Middle frontal gyrus (tissue), 1 donor: ENCODE measurements around the gene TM9SF1.
"Not testable (repeated sequence)": the region's sequence is repeated elsewhere in the genome, so short reads cannot be mapped to it uniquely, and the experiment has no call there.

Experiments used
- DNase-seq: peaks from one replicate; pipeline ENCODE4 v3.0.0-alpha.2; 2015; ENCODE audit warnings: low spot score; ENCODE audit errors: extremely low spot score

Gene TM9SF1

DNA sequence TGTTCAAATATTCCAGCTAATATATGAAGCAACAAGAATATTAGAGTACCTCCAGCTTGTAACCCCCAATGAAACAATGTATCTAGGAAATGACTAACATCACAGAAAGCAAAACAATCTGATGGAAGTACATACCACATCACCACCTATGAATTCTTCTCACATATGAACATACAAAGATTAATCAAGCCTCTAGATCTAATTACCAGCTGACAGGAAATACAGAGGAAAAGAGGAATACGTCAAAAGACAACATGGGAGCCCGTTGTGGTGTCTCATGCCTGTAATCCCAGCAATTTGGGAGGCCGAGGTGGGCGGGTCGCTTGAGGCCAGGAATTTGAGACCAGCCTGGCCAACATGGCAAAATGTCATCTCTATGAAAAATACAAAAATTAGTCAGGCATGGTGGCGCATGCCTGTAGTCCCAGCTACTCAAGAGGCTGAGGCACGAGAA is 29.4 kb upstream of the TM9SF1 start:
- DNase-seq = no peak

DNA sequence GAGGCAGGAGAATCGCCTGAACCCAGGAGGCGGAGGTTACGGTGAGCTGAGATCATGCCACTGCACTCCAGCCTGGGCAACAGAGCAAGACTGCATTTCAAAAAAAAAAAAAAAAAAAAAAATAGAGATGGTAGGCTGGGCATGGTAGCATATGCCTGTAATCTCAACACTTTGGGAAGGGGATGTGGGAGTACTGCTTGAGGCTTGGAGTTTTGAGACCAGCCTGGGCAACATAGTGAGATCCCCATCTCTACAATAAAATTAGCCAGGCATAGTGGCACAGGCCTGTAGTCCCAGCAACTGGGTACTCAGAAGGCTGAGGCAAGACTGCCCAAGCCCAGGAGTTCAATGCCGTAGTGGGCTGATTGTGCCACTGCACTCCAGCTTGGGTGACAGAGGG is 27.7 kb upstream of the TM9SF1 start:
- not testable (repeated sequence) for DNase-seq

DNA sequence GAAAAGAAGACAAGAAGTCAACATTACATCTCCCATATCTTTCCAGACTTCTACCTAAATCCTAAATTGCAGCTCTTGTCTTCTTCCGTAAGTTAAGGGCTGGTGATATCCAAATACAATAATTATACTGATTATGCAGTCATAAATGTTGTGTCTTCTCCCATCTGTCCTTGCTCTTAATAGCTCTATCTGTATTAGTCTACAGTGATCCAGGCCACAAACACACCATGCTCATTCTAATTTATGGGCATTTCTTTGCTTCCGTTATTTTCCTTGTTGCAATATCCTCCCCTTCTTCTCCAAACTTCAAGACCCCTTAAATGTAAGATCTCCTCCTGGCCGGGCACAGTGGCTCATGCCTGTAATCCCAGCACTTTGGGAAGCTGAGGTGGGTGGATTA is 24.3 kb upstream of the TM9SF1 start:
- DNase-seq = no peak

DNA sequence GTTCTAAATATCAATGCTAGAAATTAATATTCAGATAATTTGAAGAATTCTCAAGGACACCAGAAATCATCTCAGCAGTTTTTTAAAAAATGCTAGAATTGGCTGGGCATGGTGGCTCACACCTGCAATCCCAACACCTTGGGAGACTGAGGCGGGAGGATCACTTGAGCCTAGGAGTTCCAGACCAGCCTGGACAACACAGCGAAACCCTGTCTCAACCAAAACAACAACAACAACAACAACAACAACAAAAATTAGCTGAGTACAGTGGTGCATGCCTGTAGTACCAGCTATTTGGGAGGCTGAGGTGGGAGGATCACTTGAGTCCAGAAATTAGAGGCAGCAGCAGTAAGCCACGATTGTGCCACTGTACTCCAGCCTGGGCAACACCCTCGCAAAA is 23.8 kb upstream of the TM9SF1 start:
- DNase-seq = no peak

DNA sequence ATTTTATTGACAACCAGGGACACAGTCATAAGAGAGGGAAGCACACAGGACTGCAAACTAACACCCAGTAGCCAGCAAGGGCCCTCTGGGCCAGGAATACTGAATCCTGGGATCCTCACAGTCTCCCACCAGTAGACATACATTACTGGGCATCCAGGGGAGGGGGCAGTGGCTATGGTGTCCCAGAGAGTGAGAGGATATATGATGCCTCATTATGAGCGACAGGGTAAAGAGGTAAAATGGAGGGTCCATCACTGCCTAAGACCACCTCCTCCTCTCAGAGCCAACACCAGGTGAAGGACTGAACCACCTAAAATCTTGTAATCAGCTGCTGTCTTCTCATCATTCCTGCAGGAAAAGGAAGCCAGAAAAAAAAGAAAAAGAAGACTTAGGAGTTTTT is 21.6 kb upstream of the TM9SF1 start:
- not testable (repeated sequence) for DNase-seq

DNA sequence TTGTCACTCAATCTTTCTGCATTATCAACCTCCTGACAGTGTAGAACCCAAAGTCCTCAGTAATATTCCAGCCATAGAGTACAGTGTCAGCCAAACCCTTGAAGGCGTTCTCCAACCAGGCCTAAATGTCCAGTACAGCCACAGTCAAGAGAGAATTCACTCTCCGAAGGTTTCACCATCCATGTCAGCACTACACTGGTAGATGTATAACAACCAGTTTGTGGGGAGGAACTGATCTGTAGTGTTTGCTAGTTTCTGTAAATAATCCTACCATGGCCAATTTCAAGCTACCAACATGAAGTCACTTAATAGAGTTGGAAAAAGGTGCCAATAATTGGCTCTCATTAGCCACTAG is 21.1 kb upstream of the TM9SF1 start:
- DNase-seq = no peak

DNA sequence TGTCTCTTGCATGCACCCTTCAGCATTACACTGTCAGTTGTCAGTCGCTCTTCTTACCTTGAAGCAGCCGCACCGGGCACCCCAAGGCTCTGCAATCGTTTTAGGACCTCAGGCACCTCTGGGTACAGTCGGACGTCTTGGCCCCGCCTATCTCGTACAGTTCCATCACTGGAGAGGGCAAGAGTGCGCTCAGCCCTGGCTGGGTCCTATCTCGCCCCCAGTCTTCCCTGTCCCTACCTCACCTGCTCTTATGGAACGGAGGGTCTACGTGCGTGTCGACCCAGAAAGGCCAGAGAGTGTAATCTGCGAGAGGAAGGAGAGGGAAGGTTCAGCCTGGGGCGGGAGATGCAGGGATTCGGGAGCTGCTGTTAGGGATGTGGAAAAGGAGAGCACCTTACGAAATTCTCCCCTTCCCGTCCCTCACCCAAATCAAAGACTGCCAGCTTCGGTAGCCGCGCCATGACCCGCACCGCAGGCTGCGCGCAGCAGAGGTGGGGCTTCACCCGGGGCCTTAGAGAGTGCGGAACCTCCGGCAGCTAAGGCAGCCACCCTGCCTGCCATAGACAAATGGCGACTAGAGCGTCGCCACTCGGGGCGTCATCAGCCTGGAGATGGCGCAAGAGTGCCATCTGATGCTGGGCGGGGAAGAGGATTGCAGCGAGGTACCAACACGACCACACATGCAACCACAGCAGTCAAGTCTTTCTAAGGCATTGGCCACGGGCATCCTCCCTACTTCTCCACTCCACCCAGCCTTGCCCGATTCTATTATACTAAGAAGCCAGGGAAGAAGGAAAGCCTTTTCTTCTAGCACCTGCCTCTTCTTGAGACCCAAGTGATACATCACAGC is 20.5 kb upstream of the TM9SF1 start, which contains the start of gene MDP1:
TSS of gene MDP1 (minus strand) at position 572 of the 850 bp plus-strand sequence. CDS start at position 461, 111 bp downstream.
- DNase-seq = peak; percentile 82

DNA sequence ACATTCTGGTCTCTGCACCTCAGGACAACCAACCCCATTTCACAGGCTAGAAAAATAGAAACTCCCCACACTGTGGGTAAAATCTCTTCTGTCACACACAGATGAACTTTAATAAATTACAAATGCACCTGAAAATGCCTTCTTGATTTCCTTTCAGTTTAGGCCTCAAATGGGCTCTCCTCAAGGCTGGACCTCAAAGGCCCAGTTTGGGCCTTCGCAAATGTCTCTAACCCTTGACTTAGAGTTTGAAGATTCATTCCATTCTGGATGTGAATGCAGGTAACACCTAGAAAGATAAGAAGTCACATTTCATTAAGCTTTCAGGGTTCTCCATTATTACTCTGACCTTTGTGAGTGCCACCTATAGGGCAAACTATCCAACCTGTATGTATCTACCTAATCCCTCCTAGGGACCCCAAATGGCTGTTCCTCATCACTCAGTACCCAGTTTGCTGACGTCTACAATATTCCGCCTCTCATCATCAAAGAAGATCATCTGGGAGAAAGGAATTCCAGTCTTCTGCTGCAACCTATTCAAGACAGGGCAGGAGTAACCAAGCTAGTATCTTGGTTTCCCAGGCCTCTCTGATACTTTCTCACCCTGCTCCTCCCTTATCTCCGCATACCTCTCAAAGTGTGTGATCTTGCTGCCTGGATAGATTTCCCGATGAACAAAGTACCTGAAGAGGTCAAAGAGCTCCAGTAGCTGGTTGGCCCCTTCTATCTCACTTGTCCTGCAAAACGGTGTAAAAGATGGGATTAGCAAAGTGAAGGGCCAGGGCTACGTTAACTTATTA is 18.8 kb upstream of the TM9SF1 start:
- no peak for DNase-seq

DNA sequence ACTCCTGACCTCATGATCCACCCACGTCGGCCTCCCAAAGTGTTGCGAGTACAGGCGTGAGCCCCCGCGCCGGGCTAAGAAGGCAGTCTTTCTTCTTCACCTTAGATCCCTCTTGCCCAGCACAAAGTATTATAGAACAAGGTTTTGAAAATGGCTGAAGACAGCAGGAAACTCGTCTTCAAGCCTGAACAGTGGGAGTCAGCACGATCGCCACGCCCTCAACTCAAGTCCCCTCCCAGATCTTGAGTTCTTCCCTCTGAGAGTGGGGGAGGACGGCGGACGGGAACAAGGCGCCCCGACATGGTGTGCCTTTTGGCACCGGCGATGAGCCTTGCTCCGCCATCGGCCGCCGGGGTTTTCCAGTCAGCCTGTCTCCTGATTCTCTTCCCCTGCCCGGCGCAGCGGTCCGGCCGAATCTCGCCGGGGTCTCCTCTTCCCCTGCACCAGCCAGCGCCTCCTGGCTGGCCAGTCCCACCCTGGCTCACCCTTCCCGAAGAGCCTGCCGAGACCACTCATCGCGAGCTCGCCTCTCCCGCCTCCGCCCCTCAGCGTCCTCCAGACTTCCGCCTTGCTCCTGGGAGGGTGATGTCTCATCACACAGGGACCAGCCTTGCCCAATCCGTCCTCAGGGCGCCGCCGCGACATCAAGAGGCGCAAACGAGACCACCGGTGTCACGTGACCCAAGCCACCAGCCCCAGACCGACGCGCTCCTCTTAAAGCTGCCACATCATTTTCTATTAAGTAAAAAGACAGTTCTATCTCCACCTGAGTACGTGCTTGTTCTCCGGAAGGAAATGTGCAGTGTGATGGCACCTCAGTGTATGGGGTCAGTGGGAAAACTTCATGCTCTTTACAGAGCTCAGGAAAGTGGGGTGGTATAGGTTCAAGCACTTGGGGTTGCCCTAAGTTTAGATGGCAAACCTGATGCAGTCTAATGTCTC is 18.0 kb upstream of the TM9SF1 start, which contains the start of gene CHMP4A:
TSS of gene CHMP4A (minus strand) at position 565 of the 942 bp plus-strand sequence. CDS start at position 516, 49 bp downstream.
- DNase-seq = peak; percentile 85

DNA sequence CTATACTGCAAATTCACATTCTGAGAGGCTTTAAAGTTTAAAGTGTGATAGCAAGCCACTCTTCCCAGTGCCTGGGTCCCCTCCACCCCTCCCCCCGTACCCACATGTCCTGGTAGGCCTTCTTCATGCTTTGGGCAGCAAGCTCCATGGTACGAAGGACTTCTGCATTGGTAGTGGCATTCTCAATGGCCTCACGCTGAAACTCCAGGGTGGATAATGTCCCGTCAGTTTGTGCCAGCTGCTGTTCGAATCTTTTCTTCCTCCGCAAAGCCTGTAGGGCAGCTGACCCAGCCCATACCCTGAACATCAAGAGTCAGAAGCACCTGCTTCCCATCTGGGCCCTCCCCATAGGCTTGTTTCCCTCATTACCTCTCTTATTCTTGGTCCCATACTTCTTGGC is 16.1 kb upstream of the TM9SF1 start:
- no peak for DNase-seq

DNA sequence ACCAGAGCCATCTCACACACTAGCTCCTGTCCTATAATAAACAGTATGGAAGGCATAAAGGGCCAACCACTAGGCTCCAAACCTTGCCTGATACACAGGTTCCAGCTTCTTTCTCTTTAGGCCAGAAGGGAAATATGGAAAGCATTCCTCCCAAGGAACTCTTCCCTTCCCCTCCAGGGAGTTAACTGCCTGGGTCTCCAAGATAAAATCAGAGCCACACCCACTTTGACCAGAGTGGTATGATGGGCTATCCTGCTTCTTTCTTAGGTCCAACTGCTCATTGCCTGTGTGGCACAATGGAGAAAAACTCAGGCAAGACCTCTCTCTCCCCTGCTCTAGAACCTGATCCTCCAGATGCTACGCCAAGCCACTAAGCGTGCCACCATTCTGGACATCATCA is 12.4 kb upstream of the TM9SF1 start:
- no peak for DNase-seq

DNA sequence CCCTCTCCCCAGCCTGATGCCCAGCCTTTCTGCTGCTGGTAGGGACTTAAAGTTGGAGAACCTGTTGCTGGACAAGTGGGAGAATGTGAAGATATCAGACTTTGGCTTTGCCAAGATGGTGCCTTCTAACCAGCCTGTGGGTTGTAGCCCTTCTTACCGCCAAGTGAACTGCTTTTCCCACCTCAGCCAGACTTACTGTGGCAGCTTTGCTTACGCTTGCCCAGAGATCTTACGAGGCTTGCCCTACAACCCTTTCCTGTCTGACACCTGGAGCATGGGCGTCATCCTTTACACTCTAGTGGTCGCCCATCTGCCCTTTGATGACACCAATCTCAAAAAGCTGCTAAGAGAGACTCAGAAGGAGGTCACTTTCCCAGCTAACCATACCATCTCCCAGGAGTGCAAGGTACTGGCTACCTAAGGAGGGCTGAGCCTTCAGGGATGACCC is 11.9 kb upstream of the TM9SF1 start:
- DNase-seq = no peak

DNA sequence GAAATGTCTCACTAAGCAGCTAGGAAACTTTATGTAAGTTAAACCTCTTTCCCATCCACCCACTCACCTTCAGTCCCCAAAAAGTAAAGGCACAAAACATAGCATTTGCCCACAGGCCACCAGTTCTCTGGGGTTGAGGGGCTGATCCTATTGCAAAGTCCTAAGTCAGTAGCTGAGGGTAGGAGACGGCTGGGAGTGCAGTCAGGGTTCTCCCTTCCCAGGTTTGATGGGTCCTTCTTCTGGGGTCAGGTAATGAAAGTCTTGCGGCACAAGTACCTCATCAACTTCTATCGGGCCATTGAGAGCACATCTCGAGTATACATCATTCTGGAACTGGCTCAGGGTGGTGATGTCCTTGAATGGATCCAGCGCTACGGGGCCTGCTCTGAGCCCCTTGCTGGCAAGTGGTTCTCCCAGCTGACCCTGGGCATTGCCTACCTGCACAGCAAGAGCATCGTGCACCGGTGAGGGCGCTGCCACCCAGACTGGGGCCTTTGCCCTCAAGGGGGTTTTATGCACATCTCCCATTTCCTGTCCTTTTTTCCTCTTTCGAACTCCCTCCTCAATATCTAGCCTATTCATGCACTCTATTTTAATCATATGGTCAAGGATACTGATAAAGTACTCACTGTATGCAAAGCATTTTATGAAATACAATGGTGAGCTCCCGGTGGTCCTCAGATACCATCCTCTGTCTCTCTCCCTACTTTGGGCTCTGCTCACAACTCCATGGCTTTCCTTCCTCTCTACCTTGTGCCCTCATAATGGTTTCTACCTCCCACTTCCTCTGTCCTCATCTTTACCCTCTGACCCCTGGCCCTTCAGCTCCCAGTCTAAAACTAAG is 11.2 kb upstream of the TM9SF1 start:
- no peak for DNase-seq

DNA sequence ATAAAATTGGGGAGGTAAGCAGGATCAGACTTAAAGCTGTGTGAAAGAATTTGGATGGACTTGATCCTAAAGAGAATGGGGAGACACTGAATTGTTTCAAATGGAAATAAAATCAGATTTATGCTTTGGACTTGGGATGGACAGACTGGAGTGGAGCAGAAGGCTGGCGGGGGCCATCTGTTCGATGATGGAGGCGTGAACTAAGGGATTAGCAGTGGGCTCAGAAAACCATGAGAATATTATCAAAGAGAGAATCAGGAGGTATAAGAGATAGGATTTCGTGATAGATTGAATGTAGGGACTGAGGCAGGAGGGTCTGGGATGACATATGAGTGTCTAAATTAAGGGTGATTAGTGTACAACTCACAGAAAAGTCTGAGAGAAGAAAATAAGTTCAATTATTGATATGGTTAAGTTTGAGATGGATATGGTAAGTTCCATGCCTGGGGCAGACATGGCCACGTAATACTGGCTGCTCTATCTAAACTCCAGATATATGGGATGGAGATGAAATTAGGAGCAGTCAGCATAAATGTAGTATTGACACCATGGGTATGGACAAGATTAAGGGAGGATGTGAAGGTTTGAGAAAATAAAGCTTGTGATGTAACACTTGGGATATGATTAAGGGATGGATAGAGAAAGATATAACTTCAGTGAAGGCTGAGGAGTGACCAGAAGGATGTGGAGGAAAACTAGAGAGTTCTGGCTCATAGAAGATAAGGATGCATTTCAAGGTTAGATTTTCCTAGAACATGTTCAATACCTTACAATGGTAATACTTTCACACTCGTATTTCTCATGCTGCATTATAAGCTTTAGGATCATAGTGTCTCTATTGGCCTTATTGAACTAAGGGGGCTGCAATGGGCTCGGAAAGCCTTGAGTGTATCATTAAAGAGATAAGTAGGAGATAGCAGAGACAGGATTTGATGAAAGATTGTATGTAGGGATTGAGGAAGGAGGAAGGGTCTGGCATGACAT is 9.2 kb upstream of the TM9SF1 start:
- DNase-seq = no peak

DNA sequence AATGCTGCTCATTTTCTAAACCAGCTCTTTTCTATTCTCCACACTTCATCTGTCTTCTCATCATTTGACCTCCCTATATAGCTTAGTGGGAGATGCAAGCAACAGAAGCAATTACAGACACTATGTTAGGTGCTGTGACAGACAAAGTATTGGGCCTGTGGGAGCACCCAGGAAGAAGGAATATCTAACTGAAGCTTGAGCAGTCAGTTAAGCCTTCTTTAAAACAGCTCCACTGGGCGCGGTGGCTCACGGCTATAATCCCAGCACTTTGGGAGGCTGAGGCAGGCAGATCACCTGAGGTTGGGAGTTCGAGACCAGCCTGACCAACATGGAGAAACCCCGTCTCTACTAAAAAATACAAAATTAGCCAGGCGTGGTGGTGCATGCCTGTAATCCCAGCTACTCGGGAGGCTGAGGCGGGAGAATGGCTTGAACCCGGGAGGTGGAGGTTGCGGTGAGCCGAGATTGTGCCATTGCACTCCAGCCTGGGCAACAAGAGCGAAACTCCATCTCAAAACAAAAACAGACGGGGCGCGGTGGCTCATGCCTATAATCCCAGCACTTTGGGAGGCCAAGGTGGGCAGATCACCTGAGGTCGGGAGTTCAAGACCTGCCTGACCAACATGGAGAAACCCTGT is 8.1 kb upstream of the TM9SF1 start:
- not testable (repeated sequence) for DNase-seq

DNA sequence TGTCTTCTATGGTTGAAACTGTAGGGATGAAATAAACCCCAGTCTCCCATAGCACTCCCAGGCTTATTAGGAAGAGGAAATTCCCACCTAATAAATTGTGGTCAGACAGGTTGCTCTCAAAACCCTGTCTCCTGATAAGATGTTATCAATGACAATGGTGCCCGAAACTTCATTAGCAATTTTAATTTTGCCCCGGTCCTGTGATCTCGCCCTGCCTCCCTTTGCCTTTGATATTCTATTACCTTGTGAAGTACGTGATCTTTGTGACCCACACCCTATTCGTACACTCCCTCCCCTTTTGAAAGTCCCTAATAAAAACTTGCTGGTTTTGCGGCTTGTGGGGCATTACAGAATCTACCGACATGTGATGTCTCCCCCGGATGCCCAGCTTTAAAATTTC is 7.3 kb upstream of the TM9SF1 start:
- DNase-seq = not testable (repeated sequence)

DNA sequence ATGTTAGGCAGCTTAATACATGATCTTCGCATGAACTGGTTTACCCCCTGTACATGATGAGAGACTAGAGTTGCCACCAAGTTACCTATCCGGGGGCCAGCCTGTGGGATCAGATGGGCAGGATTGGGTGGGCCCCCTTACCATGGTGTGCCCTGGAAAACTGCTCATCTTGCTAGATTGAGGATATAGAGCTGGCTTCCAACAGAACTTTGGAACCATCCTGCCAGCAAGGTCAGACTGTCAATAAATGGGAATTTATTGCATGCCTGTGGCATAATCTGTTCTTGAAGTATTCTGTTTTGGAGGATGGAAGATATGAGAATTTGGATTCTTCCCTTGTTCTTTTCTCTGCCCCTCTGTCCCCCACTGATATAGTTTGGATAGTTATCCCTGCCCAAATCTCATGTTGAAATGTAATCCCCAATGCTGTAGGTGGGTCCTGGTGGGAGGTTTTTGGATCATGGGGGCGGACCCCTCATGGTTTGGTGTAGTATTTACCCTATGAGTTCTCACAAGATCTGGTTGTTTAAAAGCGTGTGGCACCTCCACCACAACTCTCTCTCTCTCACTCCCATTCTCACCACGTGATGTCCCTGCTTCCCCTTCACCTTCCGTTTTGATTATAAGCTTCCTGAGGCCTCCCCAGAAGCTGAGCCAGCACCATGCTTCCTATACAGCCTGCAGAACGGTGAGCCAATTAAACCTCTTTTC is 3.7 kb upstream of the TM9SF1 start:
- DNase-seq = no peak

DNA sequence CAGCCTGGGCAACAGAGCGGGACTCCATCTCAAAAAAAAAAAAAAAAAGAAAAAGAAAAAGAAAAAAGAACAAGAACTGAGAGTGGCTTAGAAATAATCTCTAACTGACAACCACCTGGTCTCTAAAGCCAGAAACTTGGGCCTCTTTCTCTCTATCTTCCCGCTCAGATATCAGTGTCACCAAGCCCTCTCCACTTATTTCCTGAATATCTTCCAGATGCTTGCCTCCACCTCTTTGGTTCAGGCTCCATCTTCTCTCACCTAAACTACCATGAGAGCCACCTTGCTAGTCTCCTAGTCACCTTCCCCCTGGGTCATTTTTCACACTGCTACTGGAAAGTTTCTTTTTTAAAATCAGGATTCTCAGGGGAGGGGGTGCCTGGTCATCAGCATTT is 1.8 kb upstream of the TM9SF1 start:
- DNase-seq = no peak
